OCI-LY1 (cell line): ENCODE data around the gene EHF.

ENCODE experiments used
- EZH2 ChIP-seq: fragments of 200-600 bp; sonication (generic), shearing (Covaris generic); IDR thresholded peaks from 2 replicates; pipeline ENCODE4 v1.8.0; 2017; ENCODE audit warnings: borderline replicate concordance, mixed run types, mild to moderate bottlenecking, antibody characterized with exemption, low read length, moderate library complexity, mixed read lengths
- TF ChIP-seq, protein P1 (sequence below): fragments of 200-600 bp; sonication (generic), shearing (Covaris generic); IDR thresholded peaks from 2 replicates; pipeline ENCODE4 v1.5.1; 2017; ENCODE audit warnings: mild to moderate bottlenecking, antibody characterized with exemption, low read length, moderate library complexity, mixed read lengths

DNA sequence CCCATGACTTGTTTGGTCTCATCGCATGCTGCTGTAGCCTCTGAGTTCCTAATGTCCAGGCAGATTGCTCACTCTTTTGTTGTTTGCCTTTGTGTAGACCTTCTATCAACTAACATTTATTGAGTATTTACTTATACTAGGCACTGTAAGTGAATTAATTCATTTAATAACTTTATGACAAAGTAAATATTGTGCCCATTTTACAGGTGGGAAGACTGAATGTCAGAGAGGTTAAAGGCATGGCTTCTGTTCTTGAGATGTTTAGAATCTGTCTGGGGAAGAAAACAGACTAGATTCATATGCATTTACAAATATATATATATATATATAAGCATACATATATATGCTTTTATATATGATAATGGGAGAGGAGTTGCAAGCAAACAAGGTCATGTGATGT, 27.1 kb downstream of the EHF start:
- TF ChIP-seq, protein P1, sequence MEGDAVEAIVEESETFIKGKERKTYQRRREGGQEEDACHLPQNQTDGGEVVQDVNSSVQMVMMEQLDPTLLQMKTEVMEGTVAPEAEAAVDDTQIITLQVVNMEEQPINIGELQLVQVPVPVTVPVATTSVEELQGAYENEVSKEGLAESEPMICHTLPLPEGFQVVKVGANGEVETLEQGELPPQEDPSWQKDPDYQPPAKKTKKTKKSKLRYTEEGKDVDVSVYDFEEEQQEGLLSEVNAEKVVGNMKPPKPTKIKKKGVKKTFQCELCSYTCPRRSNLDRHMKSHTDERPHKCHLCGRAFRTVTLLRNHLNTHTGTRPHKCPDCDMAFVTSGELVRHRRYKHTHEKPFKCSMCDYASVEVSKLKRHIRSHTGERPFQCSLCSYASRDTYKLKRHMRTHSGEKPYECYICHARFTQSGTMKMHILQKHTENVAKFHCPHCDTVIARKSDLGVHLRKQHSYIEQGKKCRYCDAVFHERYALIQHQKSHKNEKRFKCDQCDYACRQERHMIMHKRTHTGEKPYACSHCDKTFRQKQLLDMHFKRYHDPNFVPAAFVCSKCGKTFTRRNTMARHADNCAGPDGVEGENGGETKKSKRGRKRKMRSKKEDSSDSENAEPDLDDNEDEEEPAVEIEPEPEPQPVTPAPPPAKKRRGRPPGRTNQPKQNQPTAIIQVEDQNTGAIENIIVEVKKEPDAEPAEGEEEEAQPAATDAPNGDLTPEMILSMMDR: no peak
- no peak for TF ChIP-seq EZH2
